Measurements from ENCODE around the gene MOB2. TPM values are rescaled to one million over a fixed set of nuclear protein-coding genes. Genes with fewer than 3 reads are reported as not detected.

MOB2 gene
- total and polyA plus RNA-seq, 2 of the 13 experiments (the other 11 are each of a cell fraction or from before 2014, with no cell fraction given): 21.8 to 27.7 TPM

- peak; percentile 37; the same call in 1 of the 2 replicates for TF ChIP-seq ZNF768 (CRISPR knock-in tag; IDR thresholded peaks at IDR 0.05)
Observed at GRCh38 chr11:1460986-1461825, 25.4 kb downstream of the MOB2 start (continued).

GRCh38 chr11:1460396-1460985 is 26.1 kb downstream of the MOB2 start:
- ChIA-PET CTCF (ENCODE audit: low intra/inter-chr PET ratio, low total read pairs) (no interaction called here), POLR2A (no interaction called here)
- H3K9ac ChIP-seq (ENCODE audit: insufficient read depth, low read depth, low read length): no peak overlapping the region
- H3K4me1 ChIP-seq (ENCODE audit: insufficient read depth, low read length): no peaks in the 10 kb centered on the region
- in situ Hi-C loops (cut with HindIII; ENCODE audit: extremely low pct_ligation_motif_present, low pct_unique_long_range_greater_than_20kb): no loop called here
- no peaks in the 10 kb centered on the region for H3K79me2 ChIP-seq (ENCODE audit: insufficient read depth, low read length)
- FAIRE-seq (no peak), DNase-seq (ENCODE audit: low spot score) (no peak), ATAC-seq (no peak)
- no TSS peak for BruUV-seq (replicated peaks)
- H3K4me2 ChIP-seq (ENCODE audit: low read depth, low read length): no peak overlapping the region
- H3K4me3 ChIP-seq (replicated peaks in 1 of 3; ENCODE audit: insufficient read depth in 1 of 3, low read depth in 2 of 3, low read length in 3 of 3): no peak overlapping the region
- WGBS (ENCODE audit: low lambda C conversion rate): 58% methylated on average over 23 of the region's 44 CpGs
- intact Hi-C loops (cut with micrococcal nuclease; ENCODE audit: unreplicated experiment): no loop called here
- H4K20me1 ChIP-seq (ENCODE audit: insufficient read depth, low read length): no peaks in the 10 kb centered on the region
- H3K27me3 ChIP-seq (ENCODE audit: control insufficient read depth in 1 of 2, insufficient read depth in 2 of 2, low read length in 2 of 2): peaks cover 1 to 6% of the 10 kb centered on the region in 2 experiments; a peak in 1 of 5 replicates
- no peak overlapping the region for H3K27ac ChIP-seq (ENCODE audit: extremely low read length, insufficient read depth, low read length)
- H3K36me3 ChIP-seq (replicated peaks in 1 of 2; ENCODE audit: control insufficient read depth in 1 of 2, insufficient read depth in 2 of 2, low read length in 2 of 2): no peaks in the 10 kb centered on the region
- peaks cover 7% of the 10 kb centered on the region; the same call in 1 of the 2 replicates for H3K9me3 ChIP-seq (ENCODE audit: low read length)
- no peak overlapping the region for H2AFZ ChIP-seq (ENCODE audit: low read length)
- TF ChIP-seq RERE (CRISPR knock-in tag; IDR thresholded peaks at IDR 0.05; ENCODE audit: low read depth): no peak
- TF ChIP-seq ZMYM3 (CRISPR knock-in tag; IDR thresholded peaks at IDR 0.05): no peak
- 0 out of 2 replicates have a peak, but pooled peaks have one; percentile 31 for TF ChIP-seq ZBTB33 (CRISPR knock-in tag; IDR thresholded peaks at IDR 0.05)
